ENCODE data around the gene DNAJB7. TPM values are rescaled to one million over a fixed set of nuclear protein-coding genes. Genes with fewer than 3 reads are reported as not detected.

DNAJB7 gene
- total RNA-seq, 4 donors from 2014 or later = 0.27 to 0.54 (median 0.44) TPM; not detected in 1

- Histone ChIP-seq H3K36me3 (peaks cover 0 to 2% of the 10 kb centered on the region in 2 donors), H3K4me3 (replicated peaks in 1 of 3) (peak overlapping the region; percentile 69 to 100 (median 82)), H3K27me3 (no peaks in the 10 kb centered on the region), H3K9me3 (no peaks in the 10 kb centered on the region), H3K27ac (no peak overlapping the region), H3K4me1 (peaks cover 17 to 19% of the 10 kb centered on the region in 2 donors)
- WGBS, 2 donors = 36 to 50% methylated on average over 14 of the region's 14 CpGs
- intact Hi-C loops (cut with DNase I) = no loop called here
- no peak for DNase-seq
- no peak for TF ChIP-seq POLR2A (IDR thresholded peaks at IDR 0.05)
- TF ChIP-seq, protein P1, sequence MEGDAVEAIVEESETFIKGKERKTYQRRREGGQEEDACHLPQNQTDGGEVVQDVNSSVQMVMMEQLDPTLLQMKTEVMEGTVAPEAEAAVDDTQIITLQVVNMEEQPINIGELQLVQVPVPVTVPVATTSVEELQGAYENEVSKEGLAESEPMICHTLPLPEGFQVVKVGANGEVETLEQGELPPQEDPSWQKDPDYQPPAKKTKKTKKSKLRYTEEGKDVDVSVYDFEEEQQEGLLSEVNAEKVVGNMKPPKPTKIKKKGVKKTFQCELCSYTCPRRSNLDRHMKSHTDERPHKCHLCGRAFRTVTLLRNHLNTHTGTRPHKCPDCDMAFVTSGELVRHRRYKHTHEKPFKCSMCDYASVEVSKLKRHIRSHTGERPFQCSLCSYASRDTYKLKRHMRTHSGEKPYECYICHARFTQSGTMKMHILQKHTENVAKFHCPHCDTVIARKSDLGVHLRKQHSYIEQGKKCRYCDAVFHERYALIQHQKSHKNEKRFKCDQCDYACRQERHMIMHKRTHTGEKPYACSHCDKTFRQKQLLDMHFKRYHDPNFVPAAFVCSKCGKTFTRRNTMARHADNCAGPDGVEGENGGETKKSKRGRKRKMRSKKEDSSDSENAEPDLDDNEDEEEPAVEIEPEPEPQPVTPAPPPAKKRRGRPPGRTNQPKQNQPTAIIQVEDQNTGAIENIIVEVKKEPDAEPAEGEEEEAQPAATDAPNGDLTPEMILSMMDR (IDR thresholded peaks at IDR 0.05) = no peak
Observed at GRCh38 chr22:40818192-40818746, 43.6 kb downstream of the DNAJB7 start.

- DNase-seq = no peak
- 92% methylated on average over 4 of the region's 4 CpGs for WGBS, 2 donors
- Histone ChIP-seq H3K9me3 (no peaks in the 10 kb centered on the region), H3K36me3 (no peaks in the 10 kb centered on the region), H3K4me1 (peaks cover 17 to 19% of the 10 kb centered on the region in 2 donors), H3K27me3 (no peaks in the 10 kb centered on the region), H3K27ac (no peak overlapping the region), H3K4me3 (replicated peaks in 1 of 3) (no peak overlapping the region)
- intact Hi-C loops (cut with DNase I) = no loop called here
- TF ChIP-seq, protein P1 (IDR thresholded peaks at IDR 0.05) = no peak
- TF ChIP-seq POLR2A (IDR thresholded peaks at IDR 0.05) = no peak
Observed at GRCh38 chr22:40817737-40818136, 44.2 kb downstream of the DNAJB7 start.

DNA sequence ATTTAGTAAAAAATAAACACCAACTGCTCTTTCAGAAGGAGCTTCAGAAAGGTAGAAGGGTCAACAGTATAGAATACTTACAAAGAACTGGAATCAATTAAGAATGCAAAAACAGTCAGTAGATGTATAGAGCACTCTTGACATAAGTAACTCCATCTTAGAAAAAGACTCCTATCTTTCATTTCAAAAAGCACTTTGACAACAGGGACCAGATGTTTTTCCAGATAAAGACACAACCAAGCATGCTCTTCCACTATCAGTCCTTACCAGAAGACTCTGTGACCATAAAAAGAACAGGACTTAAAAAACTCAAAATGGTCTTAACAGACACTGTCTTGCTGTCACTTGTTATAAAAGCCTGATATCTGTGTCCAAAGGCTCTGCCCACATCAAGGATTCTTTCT lies 48.0 kb downstream of the DNAJB7 start:
- TF ChIP-seq POLR2A (IDR thresholded peaks at IDR 0.05) = no peak
- TF ChIP-seq, protein P1 (IDR thresholded peaks at IDR 0.05) = no peak
- Histone ChIP-seq H3K4me3 (replicated peaks in 1 of 3) (no peak overlapping the region), H3K36me3 (no peaks in the 10 kb centered on the region), H3K9me3 (no peaks in the 10 kb centered on the region), H3K4me1 (peaks cover 11 to 13% of the 10 kb centered on the region in 2 donors), H3K27me3 (no peaks in the 10 kb centered on the region), H3K27ac (no peak overlapping the region)
- intact Hi-C loops (cut with DNase I) = no loop called here
- no peak for DNase-seq

Small RNA genes within 50 kb of the gene (microRNA-seq; reads per million reads assigned to microRNA genes)
- not detected for gene MIR4766

Small RNA genes within 50 kb of the gene (small RNA-seq; reads per million reads assigned to genes)
- gene MIR4766 = not detected

Other genes with a start within 250 kb of the DNAJB7 start
- 100 to 1,000 TPM in 3 of 4 donors, 10 to 100 TPM in 1; 81.4 to 210 (median 122) TPM for gene MRTFA, start 225.4 kb downstream of the DNAJB7 start, total RNA-seq
- not detected for gene MCHR1, start 182.6 kb downstream of the DNAJB7 start, total RNA-seq
- 10 to 100 TPM; 15.5 to 25.0 (median 20.9) TPM for gene SLC25A17, start 42.8 kb downstream of the DNAJB7 start, total RNA-seq
- gene ST13, start 5.5 kb downstream of the DNAJB7 start, total RNA-seq = 100 to 1,000 TPM; 161 to 206 (median 202) TPM
- gene XPNPEP3, start 5.0 kb downstream of the DNAJB7 start, total RNA-seq = 10 to 100 TPM; 18.1 to 21.6 (median 19.3) TPM
- gene RBX1, start 89.3 kb upstream of the DNAJB7 start, total RNA-seq = 10 to 100 TPM; 52.5 to 79.8 (median 61.6) TPM
- 100 to 1,000 TPM in 2 of 4 donors, 10 to 100 TPM in 2; 72.9 to 163 (median 120) TPM for gene EP300, start 230.5 kb upstream of the DNAJB7 start, total RNA-seq

Measured in thyroid gland (tissue), 4 donors.